Glomerular endothelial cell (primary cell): ENCODE results near the gene TBATA. TPM values are rescaled to one million over a fixed set of nuclear protein-coding genes. Genes with fewer than 3 reads are reported as not detected.

Source experiments
- DNase-seq: peaks from one replicate; pipeline ENCODE4 v3.0.0-alpha.2; 2011; ENCODE audit warnings: low read depth, low spot score; ENCODE audit errors: extremely low read depth
- total RNA-seq: library from RNA; depleted of rRNA; stranded (reverse); fragments of >200 nt; gene quantifications from 2 replicates; pipeline ENCODE4 v1.2.3, GENCODE V29; 2015

Gene TBATA
- total RNA-seq, 1 donor from 2014 or later = not detected

- DNase-seq = no peak
These were observed 62.3 kb downstream of the TBATA start for GRCh38 chr10:70722820-70723424.

Other genes with a start within 250 kb of the TBATA start
- gene PRF1, start 182.6 kb downstream of the TBATA start, total RNA-seq = not detected in 2 replicates
- 2.9 and 3.4 TPM in 2 replicates for gene ADAMTS14, start 112.9 kb downstream of the TBATA start, total RNA-seq
- gene SGPL1, start 30.6 kb upstream of the TBATA start, total RNA-seq = 14.3 and 24.2 TPM in 2 replicates
- 67.1 and 103 TPM in 2 replicates for gene PCBD1, start 103.2 kb upstream of the TBATA start, total RNA-seq